NT2/D1 (cell line): ENCODE measurements around the gene SUN5.

Source experiments
- DNase-seq: peaks from one replicate; pipeline ENCODE4 v3.0.0-alpha.2; 2011; ENCODE audit warnings: low read depth, low spot score
- H3K27me3 ChIP-seq: 2 replicates; pipeline ENCODE4 v1.6.0; 2011; ENCODE audit warnings: mild to moderate bottlenecking; ENCODE audit not compliant: insufficient read length, insufficient read depth
- H3K36me3 ChIP-seq: 2 replicates; pipeline ENCODE4 v1.6.1; 2011; ENCODE audit warnings: mild to moderate bottlenecking, low read length, mixed read lengths; ENCODE audit not compliant: insufficient read depth, insufficient read length
- H3K4me1 ChIP-seq: 2 replicates; pipeline ENCODE4 v1.5.1; 2011; ENCODE audit not compliant: insufficient read depth, insufficient read length
- H3K4me3 ChIP-seq: 2 replicates; pipeline ENCODE4 v1.5.1; 2011; ENCODE audit warnings: low read depth; ENCODE audit not compliant: insufficient read length
- H3K9ac ChIP-seq: 2 replicates; pipeline ENCODE4 v1.6.0; 2011; ENCODE audit warnings: low read depth; ENCODE audit not compliant: insufficient read length
- H3K9me3 ChIP-seq: 2 replicates; pipeline ENCODE4 v1.5.1; 2011; ENCODE audit warnings: mild to moderate bottlenecking, low read length; ENCODE audit not compliant: insufficient read depth
- SUZ12 ChIP-seq: IDR thresholded peaks from 2 replicates; pipeline ENCODE4 v1.6.1; 2011; ENCODE audit not compliant: insufficient read length, insufficient read depth; ENCODE audit errors: extremely low read depth
- YY1 ChIP-seq: IDR thresholded peaks from 2 replicates; pipeline ENCODE4 v1.6.1; 2011; ENCODE audit not compliant: insufficient read length, insufficient read depth
- ZNF274 ChIP-seq: IDR thresholded peaks from 2 replicates; pipeline ENCODE4 v1.6.1; 2011; ENCODE audit warnings: mild to moderate bottlenecking, low read depth, low read length

Gene SUN5

DNA sequence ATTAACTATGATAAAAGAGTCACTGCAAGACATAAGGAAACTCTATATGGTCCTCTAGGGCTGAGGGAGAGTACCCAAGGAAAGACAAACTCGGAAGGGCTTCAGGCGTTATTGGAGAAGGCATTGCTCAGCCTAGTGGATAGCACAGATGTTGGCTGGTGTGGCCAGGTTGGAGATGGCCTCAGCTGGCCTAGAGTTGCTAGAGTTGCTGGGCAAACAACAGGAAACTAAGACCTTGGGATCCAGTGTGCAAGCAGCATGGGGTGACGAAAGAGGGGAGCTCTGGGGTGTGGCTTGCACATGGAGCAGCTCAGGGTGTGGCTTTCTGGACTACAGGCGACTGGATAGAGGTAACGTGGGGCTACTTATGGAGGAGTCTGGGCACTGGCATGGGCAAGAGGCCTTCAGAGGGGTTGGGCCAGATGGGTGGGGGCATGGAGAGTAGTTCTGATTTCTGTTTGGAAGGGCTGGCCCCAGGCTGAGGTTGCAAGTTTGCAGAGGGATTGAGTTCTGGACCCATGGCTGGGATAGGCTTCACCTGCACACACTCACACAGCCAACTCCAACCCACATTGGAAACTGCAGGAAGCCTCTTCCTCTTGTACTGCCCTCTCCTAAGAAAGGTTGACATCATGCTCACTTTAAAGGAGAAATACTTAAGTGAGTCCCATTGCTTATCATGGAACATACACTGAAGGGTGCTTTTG is 22.0 kb upstream of the SUN5 start:
- DNase-seq, result no peak
- no peaks in the 10 kb centered on the region for H3K27me3 ChIP-seq
- no peak for TF ChIP-seq SUZ12
- TF ChIP-seq YY1, result no peak
- TF ChIP-seq ZNF274, result no peak
- H3K4me1 ChIP-seq, result no peaks in the 10 kb centered on the region
- no peaks in the 10 kb centered on the region for H3K9me3 ChIP-seq
- H3K4me3 ChIP-seq, result no peak overlapping the region
- no peaks in the 10 kb centered on the region for H3K36me3 ChIP-seq
- H3K9ac ChIP-seq, result no peak overlapping the region

DNA sequence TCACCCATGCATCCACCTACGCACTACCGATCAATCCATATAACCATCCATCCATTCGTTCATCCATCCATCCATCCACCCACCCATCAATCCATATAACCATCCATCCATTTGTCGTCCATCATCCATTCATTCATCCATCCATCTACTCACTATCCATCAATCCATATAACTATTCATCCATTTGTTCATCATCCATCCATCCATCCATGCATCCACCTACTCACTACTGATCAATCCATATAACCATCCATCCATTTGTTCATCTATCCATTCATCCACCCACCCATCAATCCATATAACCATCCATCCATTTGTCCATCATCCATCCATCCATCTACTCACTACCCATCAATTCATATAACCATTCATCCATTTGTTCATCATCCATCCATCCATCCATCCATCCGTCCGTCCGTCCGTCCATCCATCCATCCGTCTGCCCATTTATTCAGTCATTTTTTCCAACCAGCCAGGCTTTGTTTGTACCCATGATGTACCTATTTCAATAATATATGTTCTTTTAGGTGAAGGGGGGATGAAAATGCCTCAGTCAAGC is 21.2 kb upstream of the SUN5 start:
- no peak for DNase-seq
- Histone ChIP-seq H3K27me3 (no peaks in the 10 kb centered on the region), H3K4me1 (no peaks in the 10 kb centered on the region), H3K4me3 (no peak overlapping the region), H3K36me3 (no peaks in the 10 kb centered on the region), H3K9ac (no peak overlapping the region), H3K9me3 (no peaks in the 10 kb centered on the region)
- TF ChIP-seq YY1 (no peak), ZNF274 (no peak), SUZ12 (no peak)

DNA sequence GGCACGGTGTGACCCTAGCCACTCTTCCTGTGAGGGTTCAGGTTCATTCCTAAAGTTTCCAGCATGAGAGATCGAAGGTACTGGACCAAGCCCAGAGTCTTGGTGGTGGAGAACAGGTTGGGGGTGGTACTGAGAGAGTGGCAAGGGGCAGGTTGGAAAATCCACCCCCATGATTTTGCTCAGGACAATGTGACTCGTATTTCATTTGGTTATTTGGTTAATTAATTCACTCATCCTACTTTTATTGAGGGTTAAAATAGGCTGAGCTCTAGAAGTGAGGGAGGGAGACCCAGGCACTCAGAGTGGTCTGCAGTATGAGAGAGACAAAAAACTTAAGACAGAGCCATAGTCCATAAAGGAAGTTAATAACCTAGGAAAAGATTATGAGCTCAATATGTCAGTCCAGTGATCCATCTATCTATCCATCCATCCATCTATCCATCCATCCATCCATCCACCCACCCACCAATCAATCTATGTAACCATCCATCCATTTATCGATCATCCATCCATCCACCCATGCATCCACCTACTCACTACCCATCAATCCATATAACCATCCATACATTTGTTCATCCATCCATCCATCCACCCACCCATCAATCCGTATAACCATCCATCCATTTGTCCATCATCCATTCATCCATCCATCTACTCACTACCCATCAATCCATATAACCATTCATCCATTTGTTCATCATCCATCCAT is 20.5 kb upstream of the SUN5 start:
- Histone ChIP-seq H3K4me3 (no peak overlapping the region), H3K9ac (no peak overlapping the region), H3K36me3 (no peaks in the 10 kb centered on the region), H3K4me1 (no peaks in the 10 kb centered on the region), H3K27me3 (no peaks in the 10 kb centered on the region), H3K9me3 (no peaks in the 10 kb centered on the region)
- DNase-seq, result no peak
- TF ChIP-seq YY1 (no peak), SUZ12 (no peak), ZNF274 (no peak)

- H3K27me3 ChIP-seq, result no peaks in the 10 kb centered on the region
- no peaks in the 10 kb centered on the region for H3K9me3 ChIP-seq
- H3K36me3 ChIP-seq, result no peaks in the 10 kb centered on the region
- H3K9ac ChIP-seq, result no peak overlapping the region
- TF ChIP-seq ZNF274 (no peak), YY1 (no peak), SUZ12 (no peak)
- no peak for DNase-seq
- H3K4me3 ChIP-seq, result no peak overlapping the region
- H3K4me1 ChIP-seq, result no peaks in the 10 kb centered on the region
Measured at GRCh38 chr20:33024243-33024560, 20.0 kb upstream of the SUN5 start.

DNA sequence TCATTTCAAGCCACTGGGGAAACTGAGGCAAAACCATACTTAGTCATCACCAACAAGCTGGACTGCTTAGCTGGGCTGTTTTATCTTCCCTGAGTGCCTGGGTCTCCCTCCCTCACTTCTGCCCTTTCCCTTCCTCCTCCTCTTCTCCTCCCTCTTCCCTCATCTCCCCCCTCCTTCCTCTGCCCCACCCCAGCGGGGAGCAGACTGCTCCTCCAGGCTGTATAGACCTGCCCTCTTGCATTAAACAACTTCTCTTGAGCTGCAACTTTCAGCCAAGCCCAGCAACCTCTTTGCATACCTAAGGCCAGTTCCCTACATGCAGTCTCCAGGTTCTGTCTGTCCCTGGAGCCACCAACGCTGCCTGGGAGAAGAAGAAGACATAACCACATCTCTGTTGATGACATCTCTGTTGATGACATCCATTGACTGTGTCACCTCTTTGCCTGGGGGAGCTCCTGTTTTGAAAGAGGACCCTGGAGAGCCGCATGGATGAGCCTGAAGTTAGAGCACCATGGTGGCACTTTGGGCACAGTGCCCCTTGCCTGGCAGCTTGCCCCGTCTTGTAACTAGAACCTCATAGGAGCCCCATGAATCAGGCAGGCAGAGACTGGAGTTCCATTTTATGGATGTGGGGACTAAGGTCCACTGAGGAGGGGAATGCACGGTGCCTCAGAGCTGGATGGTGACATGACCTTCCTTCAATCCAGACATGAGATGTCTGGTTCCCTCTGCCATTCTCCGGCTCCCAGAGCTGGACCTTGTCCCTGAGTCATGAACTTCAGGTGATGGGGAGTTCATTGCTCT is 19.4 kb upstream of the SUN5 start:
- TF ChIP-seq YY1 (no peak), SUZ12 (no peak), ZNF274 (no peak)
- no peak for DNase-seq
- H3K27me3 ChIP-seq, result no peaks in the 10 kb centered on the region
- no peak overlapping the region for H3K9ac ChIP-seq
- no peaks in the 10 kb centered on the region for H3K9me3 ChIP-seq
- no peaks in the 10 kb centered on the region for H3K36me3 ChIP-seq
- no peak overlapping the region for H3K4me3 ChIP-seq
- no peaks in the 10 kb centered on the region for H3K4me1 ChIP-seq

GRCh38 chr20:33022694-33023438 is 18.6 kb upstream of the SUN5 start:
- H3K4me3 ChIP-seq, result no peak overlapping the region
- no peak overlapping the region for H3K9ac ChIP-seq
- H3K27me3 ChIP-seq, result peaks cover 1% of the 10 kb centered on the region
- no peaks in the 10 kb centered on the region for H3K9me3 ChIP-seq
- TF ChIP-seq YY1 (no peak), ZNF274 (no peak), SUZ12 (no peak)
- no peaks in the 10 kb centered on the region for H3K36me3 ChIP-seq
- no peaks in the 10 kb centered on the region for H3K4me1 ChIP-seq
- DNase-seq, result no peak
